Measurements from ENCODE around the gene NOX4. TPM values are rescaled to one million over a fixed set of nuclear protein-coding genes. Genes with fewer than 3 reads are reported as not detected.

Gene NOX4
- polyA plus RNA-seq, 2 of the 4 experiments (the other 2 are of a cell fraction) = 0.04 TPM; not detected in 1

- no peak for TF ChIP-seq CTCF (IDR thresholded peaks at IDR 0.05)
- TF ChIP-seq FOSL2 (IDR thresholded peaks at IDR 0.05) = no peak
- TF ChIP-seq FOSL2 (CRISPR knock-in tag; IDR thresholded peaks at IDR 0.05) = no peak
- TF ChIP-seq CBX2 (IDR thresholded peaks at IDR 0.05; ENCODE audit: borderline replicate concordance, low read depth) = no peak
Measured at GRCh38 chr11:89477175-89477574, 14.0 kb downstream of the NOX4 start (continued).

GRCh38 chr11:89463266-89463780 is 27.9 kb downstream of the NOX4 start:
- Histone ChIP-seq H3K9me3 (no peaks in the 10 kb centered on the region), H3K4me3 (no peak overlapping the region), H3K4me2 (no peak overlapping the region), H3K4me1 (no peaks in the 10 kb centered on the region), H3K27ac (no peak overlapping the region)
- 30% methylated on average over 1 of the region's 1 CpG for WGBS (ENCODE audit: missing lambda C conversion rate)
- FAIRE-seq (no peak), DNase-seq (ENCODE audit: low read depth in 1 of 2, low spot score in 1 of 2) (no peak), ATAC-seq (no peak)
- TF ChIP-seq HEYL (CRISPR knock-in tag; IDR thresholded peaks at IDR 0.05) (no peak), USF2 (IDR thresholded peaks at IDR 0.05) (no peak), FOSL2 (IDR thresholded peaks at IDR 0.05) (no peak), FOSL2 (CRISPR knock-in tag; IDR thresholded peaks at IDR 0.05) (no peak)
- POLR2A ChIA-PET = no interaction called here
- CTCF ChIA-PET = no interaction called here

- TF ChIP-seq RNF2 (IDR thresholded peaks at IDR 0.05; ENCODE audit: borderline replicate concordance, low read depth) (no peak), HMGXB4 (CRISPR knock-in tag; IDR thresholded peaks at IDR 0.05; ENCODE audit: borderline replicate concordance) (no peak)
- ChIA-PET POLR2A (no interaction called here), CTCF (no interaction called here)
- H3K9me3 ChIP-seq = no peaks in the 10 kb centered on the region
- FAIRE-seq = no peak
- ATAC-seq = no peak
- no peaks in the 10 kb centered on the region for H3K4me1 ChIP-seq
- no peak overlapping the region for H3K27ac ChIP-seq
- DNase-seq (ENCODE audit: low read depth in 1 of 2, low spot score in 1 of 2) = no peak
- no peak overlapping the region for H3K4me3 ChIP-seq
- no peak overlapping the region for H3K4me2 ChIP-seq
- WGBS (ENCODE audit: missing lambda C conversion rate) = 1% methylated on average over 2 of the region's 2 CpGs
Measured at GRCh38 chr11:89458716-89459115, 32.5 kb downstream of the NOX4 start.

- ChIA-PET POLR2A (no interaction called here), CTCF (no interaction called here)
- Histone ChIP-seq H3K27ac (no peak overlapping the region), H3K4me1 (no peaks in the 10 kb centered on the region), H3K9me3 (no peaks in the 10 kb centered on the region), H3K4me3 (no peak overlapping the region), H3K4me2 (no peak overlapping the region)
- ATAC-seq = no peak
- DNase-seq (ENCODE audit: low read depth in 1 of 2, low spot score in 1 of 2) = no peak
- no peak for FAIRE-seq
- TF ChIP-seq EP300 (IDR thresholded peaks at IDR 0.05) (no peak), RARB (CRISPR knock-in tag; IDR thresholded peaks at IDR 0.05) (no peak), CBX8 (IDR thresholded peaks at IDR 0.05) (no peak), CHD2 (IDR thresholded peaks at IDR 0.05; ENCODE audit: low read length, partially characterized antibody) (no peak), HDAC2 (IDR thresholded peaks at IDR 0.05) (no peak), TP53 (CRISPR knock-in tag; IDR thresholded peaks at IDR 0.05) (no peak), KDM1A (IDR thresholded peaks at IDR 0.05; ENCODE audit: low read depth) (no peak), TFCP2L1 (CRISPR knock-in tag; IDR thresholded peaks at IDR 0.05) (no peak), EHMT2 (IDR thresholded peaks at IDR 0.05; ENCODE audit: low read depth) (no peak), CTCF (IDR thresholded peaks at IDR 0.05) (no peak), CBX2 (IDR thresholded peaks at IDR 0.05; ENCODE audit: borderline replicate concordance, low read depth) (no peak)
- WGBS (ENCODE audit: missing lambda C conversion rate) = 4% methylated on average over 4 of the region's 4 CpGs
Measured at GRCh38 chr11:89457190-89457589, 34.0 kb downstream of the NOX4 start.

Measured in A549 (cell line).